Stimulated activated CD8-positive, alpha-beta memory T cell treated with anti-CD3 and anti-CD28 coated beads, Interleukin-7, amount 100 ng/mL, for 24 hours (primary cell): ENCODE data around the gene ATG9A.
"Not testable (repeated sequence)": the region's sequence is repeated elsewhere in the genome, so short reads cannot be mapped to it uniquely, and the experiment has no call there.

Experiments
- DNase-seq: peaks from one replicate; pipeline ENCODE4 v3.0.0-alpha.2; 2020; ENCODE audit warnings: low read depth

Gene ATG9A

GRCh38 chr2:219205165-219205538, 24.3 kb downstream of the ATG9A start:
- DNase-seq, result no peak

GRCh38 chr2:219204425-219205164, 24.8 kb downstream of the ATG9A start:
- DNase-seq, result no peak

- not testable (repeated sequence) for DNase-seq
Measured at GRCh38 chr2:219201331-219201730, 28.1 kb downstream of the ATG9A start.

- not testable (repeated sequence) for DNase-seq
Measured at GRCh38 chr2:219200502-219201326, 28.7 kb downstream of the ATG9A start.

GRCh38 chr2:219199470-219200211, 29.8 kb downstream of the ATG9A start:
- no peak for DNase-seq

GRCh38 chr2:219198974-219199373, 30.5 kb downstream of the ATG9A start:
- DNase-seq, result no peak

- no peak for DNase-seq
Measured at GRCh38 chr2:219197388-219197787, 32.0 kb downstream of the ATG9A start.

GRCh38 chr2:219186754-219187456, 42.5 kb downstream of the ATG9A start:
- no peak for DNase-seq

GRCh38 chr2:219184121-219184520, 45.3 kb downstream of the ATG9A start:
- DNase-seq, result no peak

- DNase-seq, result no peak
Measured at GRCh38 chr2:219183151-219183772, 46.2 kb downstream of the ATG9A start.

- no peak for DNase-seq
Measured at GRCh38 chr2:219182331-219183150, 46.9 kb downstream of the ATG9A start.

- no peak for DNase-seq
Measured at GRCh38 chr2:219181531-219181930, 47.9 kb downstream of the ATG9A start.

- DNase-seq, result no peak
Measured at GRCh38 chr2:219180961-219181360, 48.5 kb downstream of the ATG9A start.

- no peak for DNase-seq
Measured at GRCh38 chr2:219179601-219180465, 49.6 kb downstream of the ATG9A start.

- DNase-seq, result peak; percentile 10
Measured at GRCh38 chr2:219178377-219179175, 50.9 kb downstream of the ATG9A start.

- DNase-seq, result peak; percentile 41
Measured at GRCh38 chr2:219177552-219178376, 51.7 kb downstream of the ATG9A start, which contains the start of gene RETREG2. TSS of gene RETREG2 (plus strand) at chr2:219178275. CDS start at chr2:219178353, 78 bp downstream.

- DNase-seq, result peak; percentile 71
Measured at GRCh38 chr2:219176818-219177551, 52.5 kb downstream of the ATG9A start, which contains the start of gene CNPPD1. TSS of gene CNPPD1 (minus strand) at chr2:219176925. CDS start at chr2:219176828, 97 bp downstream.
